ENCODE measurements around the gene TBC1D2.
"Not testable (repeated sequence)": the region's sequence is repeated elsewhere in the genome, so short reads cannot be mapped to it uniquely, and the experiment has no call there.

TBC1D2 gene

DNA sequence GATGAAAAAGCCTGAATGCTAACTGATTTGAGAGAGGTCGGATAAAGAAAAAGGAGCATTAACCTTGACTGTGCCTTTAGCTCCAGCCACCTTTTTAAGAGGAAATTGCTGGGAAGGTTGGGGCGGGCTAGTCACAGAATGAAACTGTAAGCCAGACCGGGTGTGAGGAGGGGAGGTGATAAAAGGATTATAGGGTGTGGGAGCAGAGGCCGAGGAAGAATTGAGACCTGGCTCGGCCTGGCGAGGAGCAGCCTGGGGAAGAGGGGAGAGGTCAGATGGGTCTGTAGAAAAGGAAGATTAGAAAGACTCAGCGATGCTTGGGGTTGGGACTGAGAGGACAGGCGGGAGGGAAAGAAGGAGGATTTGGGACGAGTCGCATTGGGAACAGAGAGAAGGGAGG, 14.2 kb upstream of the TBC1D2 start:
- DNase-seq, result not testable (repeated sequence)

GRCh38 chr9:98267556-98267955, 12.1 kb upstream of the TBC1D2 start:
- DNase-seq, result not testable (repeated sequence)

- DNase-seq, result no peak
Measured at GRCh38 chr9:98264516-98264915, 9.1 kb upstream of the TBC1D2 start.

GRCh38 chr9:98263482-98264357, 8.3 kb upstream of the TBC1D2 start:
- DNase-seq, result peak; percentile 70 to 75

DNA sequence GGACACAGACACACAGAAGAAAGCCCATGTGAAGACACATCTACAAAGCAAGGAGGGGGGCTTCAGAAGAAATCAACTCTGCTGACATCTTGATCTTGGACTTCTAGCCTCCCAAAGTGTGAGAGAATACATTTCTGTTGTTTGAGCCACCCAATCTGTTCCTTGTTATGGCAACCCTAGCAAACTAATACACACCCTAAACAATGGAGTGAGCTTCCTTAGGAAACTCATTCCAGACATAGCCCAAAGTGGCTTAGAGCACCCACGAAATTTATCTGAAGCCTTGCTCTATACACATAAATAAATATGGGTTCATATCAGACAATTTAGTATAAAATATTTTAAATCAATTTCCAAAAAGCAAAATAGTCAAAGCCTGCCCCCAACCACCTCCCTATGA, 7.6 kb upstream of the TBC1D2 start:
- no peak for DNase-seq

DNA sequence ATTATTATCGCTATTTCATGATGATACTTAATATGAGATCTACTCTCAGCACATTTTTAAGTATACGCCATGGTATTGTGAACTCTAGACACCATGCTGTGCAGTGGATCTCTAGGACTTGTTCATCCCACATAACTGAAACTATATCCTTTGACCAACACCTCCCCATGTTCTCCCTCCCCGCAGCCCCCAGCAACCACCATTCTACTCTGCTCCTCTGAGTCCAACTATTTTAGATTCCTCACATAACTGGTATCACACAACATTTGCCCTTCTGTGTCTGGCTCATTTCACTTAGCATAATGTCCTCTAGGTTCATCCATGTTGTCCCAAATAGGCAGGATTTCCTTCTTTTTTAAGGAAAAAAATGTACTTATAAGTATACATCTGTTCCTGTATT, 6.6 kb upstream of the TBC1D2 start:
- no peak for DNase-seq

GRCh38 chr9:98260635-98261034, 5.2 kb upstream of the TBC1D2 start:
- no peak for DNase-seq

DNA sequence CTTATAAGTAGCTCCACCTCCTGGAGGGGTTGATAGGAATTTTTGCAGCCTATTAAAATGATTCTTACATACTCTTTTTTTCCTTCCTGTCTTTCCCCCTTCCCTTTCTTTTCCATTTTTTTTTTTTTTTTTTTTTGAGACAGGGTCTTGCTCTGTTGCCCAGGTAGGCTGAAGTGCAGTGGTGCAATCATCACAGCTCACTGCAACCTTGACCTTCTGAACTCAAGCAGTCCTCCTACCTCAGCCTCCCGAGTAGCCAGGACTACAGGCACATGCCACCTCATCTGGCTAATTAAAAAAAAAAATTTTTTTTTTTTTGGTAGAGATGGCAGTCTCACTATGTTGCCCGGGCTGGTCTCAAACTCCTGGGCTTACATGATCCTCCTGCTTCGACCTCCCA, 4.3 kb upstream of the TBC1D2 start:
- no peak for DNase-seq

- peak; percentile 6 to 25 for DNase-seq
Measured at GRCh38 chr9:98256756-98257155, 1.3 kb upstream of the TBC1D2 start.

- DNase-seq, result no peak
Measured at GRCh38 chr9:98255061-98255577, 330 bp downstream of the TBC1D2 start.

DNA sequence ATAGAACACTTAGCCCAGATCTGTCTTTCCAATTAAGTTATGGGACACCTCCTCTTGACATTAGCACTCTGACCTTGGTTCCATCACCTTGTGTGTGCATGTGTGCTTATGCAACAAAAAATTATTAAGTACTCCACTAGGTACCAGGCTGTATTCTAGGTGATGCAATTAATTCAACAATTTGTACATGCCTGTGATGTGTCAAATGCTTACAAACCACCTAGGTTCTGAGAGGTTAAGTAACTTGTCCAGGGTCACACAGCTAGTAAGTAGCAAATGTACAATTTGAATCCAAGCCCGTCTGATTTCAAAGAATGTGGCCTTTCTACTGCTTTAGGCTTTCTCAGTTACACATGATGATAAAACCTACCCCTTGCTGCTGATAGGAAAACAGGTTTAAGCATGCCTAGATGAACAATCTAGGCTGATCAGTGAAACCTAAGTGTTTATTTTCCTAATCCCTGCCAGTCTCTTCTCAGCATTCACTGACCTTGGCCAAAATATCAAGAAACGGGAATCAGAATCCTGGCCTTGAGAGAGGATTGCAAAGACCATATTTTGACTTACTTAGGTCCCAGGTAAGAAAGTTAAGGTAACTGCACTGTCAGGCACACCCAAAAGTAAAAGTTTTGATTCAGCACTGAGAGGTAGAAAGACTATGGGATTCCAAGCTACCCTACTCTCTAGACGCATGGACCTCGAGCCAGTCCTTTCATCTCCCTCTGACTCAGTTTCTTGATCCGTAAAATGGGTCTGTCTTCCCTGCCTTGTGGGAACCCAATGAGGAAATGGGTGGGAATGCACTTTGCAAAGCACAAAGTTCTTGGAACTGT, 1.0 kb downstream of the TBC1D2 start:
- no peak for DNase-seq

- no peak for DNase-seq
Measured at GRCh38 chr9:98253565-98253964, 1.9 kb downstream of the TBC1D2 start.

GRCh38 chr9:98251551-98251950, 3.9 kb downstream of the TBC1D2 start:
- no peak for DNase-seq

GRCh38 chr9:98249771-98250170, 5.7 kb downstream of the TBC1D2 start:
- no peak for DNase-seq

DNA sequence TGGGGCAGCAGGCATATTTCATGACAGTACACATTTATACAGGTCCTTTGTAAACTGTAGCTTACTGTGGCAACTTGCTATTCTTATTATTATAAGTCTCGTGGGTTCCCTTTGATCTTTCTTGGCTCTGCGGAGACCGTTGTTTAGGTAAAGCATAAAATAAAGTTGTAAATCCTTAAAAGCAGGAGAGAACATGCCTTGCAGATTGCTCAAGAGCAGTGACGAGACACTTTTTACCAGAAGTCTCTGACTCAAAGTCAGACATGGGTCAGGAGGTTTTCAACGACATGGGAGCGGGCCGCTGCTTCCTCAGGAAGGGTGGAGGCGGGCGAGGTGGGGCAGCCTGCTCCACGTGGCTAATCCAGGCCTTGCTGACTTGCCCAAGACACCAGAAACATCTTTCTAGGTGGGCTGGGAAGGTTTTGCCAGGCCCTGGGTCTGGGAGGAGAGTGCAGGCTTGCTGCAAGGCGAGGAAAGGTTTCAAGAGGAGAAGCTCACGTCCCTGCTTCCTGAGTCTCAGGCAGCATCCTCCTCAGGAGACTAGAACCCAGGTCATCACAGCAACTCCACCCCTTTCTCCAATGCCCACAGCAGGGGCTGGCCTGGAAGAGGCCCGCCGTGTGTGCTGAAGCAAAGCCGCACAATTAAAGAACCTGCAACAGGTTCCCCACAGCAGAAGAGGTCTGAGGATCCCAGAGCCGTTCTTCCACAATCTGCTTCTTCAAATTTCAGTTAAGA, 6.5 kb downstream of the TBC1D2 start:
- DNase-seq, result no peak

DNA sequence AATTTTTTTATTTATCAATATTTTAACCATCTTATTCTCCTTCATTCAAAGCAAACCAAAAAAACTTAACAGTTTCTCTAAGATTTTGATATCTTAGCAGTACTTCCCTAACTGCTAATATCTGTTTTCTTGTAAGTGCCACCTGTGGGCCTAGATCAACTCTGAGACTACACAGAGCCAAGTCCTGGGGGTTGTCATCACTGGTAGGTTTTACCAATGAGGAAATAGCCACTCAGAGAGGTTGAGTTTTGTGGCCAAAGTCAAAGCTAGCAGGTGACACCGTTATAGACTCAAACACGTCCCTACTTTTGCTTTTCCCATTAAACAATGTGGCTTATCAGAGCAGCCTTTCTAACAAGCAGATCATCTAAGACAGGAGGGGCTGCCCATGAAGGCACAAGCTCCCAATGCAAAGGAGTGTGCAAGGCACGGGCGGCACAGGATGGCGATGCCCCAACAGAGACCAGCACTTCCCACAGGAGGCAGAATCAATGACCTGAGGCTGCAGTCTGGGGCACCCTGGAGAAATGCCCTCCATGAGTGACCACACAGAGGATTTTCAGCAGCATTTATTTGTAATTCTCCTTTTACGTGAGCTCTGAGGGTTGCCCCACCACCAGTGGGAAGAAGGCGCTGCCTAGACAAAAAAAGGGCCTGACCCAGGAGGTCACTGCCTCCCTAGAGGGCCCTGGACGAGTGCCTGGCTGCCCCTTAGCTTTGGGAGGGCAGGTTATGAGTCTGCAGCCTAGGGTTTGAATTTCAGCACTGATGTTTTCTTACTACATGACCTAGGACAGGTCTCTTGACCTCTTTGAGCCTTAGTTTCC, 7.4 kb downstream of the TBC1D2 start:
- no peak for DNase-seq

DNA sequence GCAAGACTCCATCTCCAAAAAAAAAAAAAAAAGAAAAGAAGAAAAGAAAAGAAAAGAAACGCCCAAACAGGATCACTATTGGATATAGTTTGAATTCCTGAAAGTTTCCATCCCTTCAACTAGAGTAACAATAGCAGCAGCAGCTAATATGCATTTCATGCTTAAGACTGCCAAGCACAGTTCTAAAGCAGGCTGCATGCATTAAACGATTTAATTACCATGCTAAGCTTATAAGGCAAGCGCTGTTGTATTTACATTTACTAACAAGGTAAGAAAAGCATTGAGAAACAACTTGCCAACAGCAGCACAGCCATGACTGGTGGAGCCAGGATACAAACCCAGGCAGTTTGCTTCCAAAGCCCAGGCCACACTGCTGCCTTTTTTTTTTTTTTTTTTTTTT, 13.0 kb downstream of the TBC1D2 start:
- DNase-seq, result no peak

DNA sequence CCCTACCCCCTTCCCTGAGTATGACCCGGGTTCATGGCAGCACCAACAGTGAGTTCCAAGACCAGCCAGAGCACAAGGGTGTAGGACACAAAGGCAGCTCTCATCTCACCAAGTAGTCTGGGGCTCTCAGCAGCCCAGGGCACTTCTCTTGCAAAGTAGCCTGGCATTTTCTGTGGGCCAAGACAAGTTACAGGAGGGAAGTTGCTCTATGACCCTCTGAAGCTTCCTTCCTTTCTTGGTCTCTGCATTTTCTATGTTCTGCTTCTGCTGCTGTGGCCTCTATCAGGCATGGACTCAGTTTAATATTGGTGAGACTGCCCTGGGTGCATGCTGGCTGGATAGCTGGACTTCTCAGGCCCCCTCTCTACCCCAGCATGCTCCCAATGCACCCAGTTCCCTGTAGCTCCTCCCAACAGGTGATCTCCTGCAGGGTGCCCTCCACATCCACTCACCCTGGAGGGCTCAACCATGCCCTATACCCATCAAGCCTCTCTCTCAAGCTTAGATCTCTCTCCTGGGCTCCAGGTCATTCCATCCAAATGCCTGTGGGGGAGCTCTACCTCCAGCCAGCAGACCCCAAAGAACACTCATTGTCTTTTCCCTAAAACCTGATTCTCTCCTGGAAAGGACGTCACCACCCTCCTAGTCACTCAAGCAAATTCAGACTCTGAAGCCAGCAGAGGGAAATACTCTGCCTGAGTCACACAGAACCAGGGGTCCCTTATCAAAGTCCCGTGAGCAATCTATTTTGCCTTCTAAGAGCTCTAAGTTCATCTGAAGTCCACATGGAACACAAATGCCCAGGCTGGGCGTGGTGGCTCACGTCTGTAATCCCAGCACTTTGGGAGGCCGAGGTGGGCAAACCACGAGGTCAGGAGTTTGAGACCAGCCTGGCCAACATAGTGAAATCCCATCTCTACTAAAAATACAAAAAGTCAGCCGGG, 13.8 kb downstream of the TBC1D2 start:
- DNase-seq, result no peak

GRCh38 chr9:98240475-98240874, 15.0 kb downstream of the TBC1D2 start:
- DNase-seq, result no peak

DNA sequence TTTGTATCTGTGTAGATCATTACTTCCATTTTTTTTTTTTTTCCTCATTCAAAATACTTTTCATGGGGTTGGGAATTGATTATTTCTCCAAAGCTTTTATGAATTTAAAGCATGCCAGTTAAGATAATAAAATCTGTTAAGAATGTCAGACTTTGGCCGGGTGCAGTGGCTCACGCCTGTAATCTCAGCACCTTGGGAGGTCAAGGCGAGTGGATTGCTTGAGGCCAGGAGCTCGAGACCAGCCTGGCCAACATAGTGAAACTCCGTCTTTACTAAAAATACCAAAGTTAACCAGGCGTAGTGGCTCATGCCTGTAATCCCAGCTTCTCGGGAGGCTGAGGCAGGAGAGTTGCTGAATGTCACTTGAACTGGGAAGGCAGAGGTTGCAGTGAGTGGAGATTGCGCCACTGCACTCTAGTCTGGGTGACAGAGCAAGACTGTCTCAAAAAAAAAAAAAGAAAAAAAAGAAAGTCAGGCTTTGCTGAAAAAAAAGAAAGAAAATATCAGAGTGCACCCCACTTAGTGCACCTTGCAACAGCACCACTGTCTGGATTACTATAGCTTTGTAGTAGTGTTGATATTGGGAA, 18.5 kb downstream of the TBC1D2 start:
- DNase-seq, result no peak

DNA sequence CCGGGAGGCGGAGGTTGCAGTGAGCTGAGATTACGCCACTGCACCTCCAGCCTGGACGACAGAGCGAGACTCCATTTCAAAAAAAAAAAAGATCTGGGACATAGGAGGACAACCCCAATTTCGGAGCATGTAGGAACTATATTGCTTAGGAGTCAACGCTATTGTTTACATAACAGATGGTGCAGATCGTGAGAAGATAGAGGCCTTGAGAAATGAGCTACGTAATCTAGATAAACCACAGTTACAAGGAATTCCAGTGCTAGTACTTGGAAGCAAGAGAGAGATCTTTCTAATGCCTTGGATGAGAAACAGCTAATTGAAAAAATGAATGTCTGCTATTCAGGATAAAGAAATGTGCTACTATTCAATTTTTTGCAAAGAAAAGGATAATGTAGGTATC, 20.3 kb downstream of the TBC1D2 start:
- DNase-seq, result no peak

Measured in NCI-H2081 (cell line).